Choroid plexus epithelial cell (primary cell): ENCODE data around the gene FOXE1.
A peak's percentile ranks its signal among the peaks of the same experiment; 100 is the strongest.

Experiments used
- DNase-seq: peaks from one replicate; pipeline ENCODE4 v3.0.0-alpha.2; 2010; ENCODE audit warnings: low read depth
- H3K4me3 ChIP-seq: 2 replicates; pipeline ENCODE4 v1.5.1; 2011; ENCODE audit warnings: low read depth, mild to moderate bottlenecking, control low read depth, low read length, moderate library complexity
- CTCF ChIP-seq: conservative IDR thresholded peaks from 2 replicates; pipeline ENCODE4 v1.5.1; 2011; ENCODE audit warnings: low read depth, mild to moderate bottlenecking, control low read depth, inconsistent platforms, low read length, moderate library complexity

FOXE1 gene

GRCh38 chr9:97891736-97892135 lies 38.7 kb downstream of the FOXE1 start:
- H3K4me3 ChIP-seq = no peak overlapping the region
- DNase-seq = no peak
- TF ChIP-seq CTCF = no peak

- H3K4me3 ChIP-seq = no peak overlapping the region
- DNase-seq = no peak
- no peak for TF ChIP-seq CTCF
These were observed 39.4 kb downstream of the FOXE1 start for GRCh38 chr9:97892421-97892820.

GRCh38 chr9:97895211-97895610 lies 42.2 kb downstream of the FOXE1 start:
- no peak for DNase-seq
- no peak overlapping the region for H3K4me3 ChIP-seq
- TF ChIP-seq CTCF = no peak

GRCh38 chr9:97895695-97896332 lies 42.8 kb downstream of the FOXE1 start:
- peak; percentile 31 for TF ChIP-seq CTCF
- DNase-seq = peak; percentile 37
- no peak overlapping the region for H3K4me3 ChIP-seq

GRCh38 chr9:97900103-97900737 lies 47.2 kb downstream of the FOXE1 start:
- no peak overlapping the region for H3K4me3 ChIP-seq
- no peak for TF ChIP-seq CTCF
- DNase-seq = peak; percentile 50

GRCh38 chr9:97900738-97901565 lies 47.9 kb downstream of the FOXE1 start:
- TF ChIP-seq CTCF = peak; percentile 84
- DNase-seq = peak; percentile 71
- H3K4me3 ChIP-seq = no peak overlapping the region
